ENCODE measurements around the gene MAB21L1. TPM values are rescaled to one million over a fixed set of nuclear protein-coding genes. Genes with fewer than 3 reads are reported as not detected.

Gene MAB21L1
- total RNA-seq, 1 experiment from 2014 or later, result not detected

GRCh38 chr13:35501661-35502235, 25.3 kb upstream of the MAB21L1 start:
- no peaks in the 10 kb centered on the region for H3K79me2 ChIP-seq (ENCODE audit: insufficient read depth, low read length)

More at GRCh38 chr13:35501661-35502235, 25.3 kb upstream of the MAB21L1 start:
- Histone ChIP-seq H4K20me1 (ENCODE audit: control insufficient read depth, insufficient read depth, insufficient read length) (no peaks in the 10 kb centered on the region), H3K9me3 (ENCODE audit: control insufficient read depth, low read depth, low read length) (no peaks in the 10 kb centered on the region), H3K23me2 (ENCODE audit: insufficient read length, low read depth, low read length, poor library complexity, severe bottlenecking) (no peaks in the 10 kb centered on the region), H3K9ac (ENCODE audit: extremely low read depth, insufficient read length, low read length) (no peak overlapping the region), H2BK15ac (ENCODE audit: low read depth, low read length) (no peak overlapping the region), H3K56ac (ENCODE audit: insufficient read length, low read depth, low read length) (no peak overlapping the region), H2BK12ac (ENCODE audit: insufficient read length, low read depth, low read length) (no peak overlapping the region), H4K91ac (ENCODE audit: insufficient read length, low read depth, low read length) (no peak overlapping the region), H3K18ac (ENCODE audit: insufficient read length, low read depth, low read length) (no peak overlapping the region), H3K23ac (ENCODE audit: insufficient read length, low read depth, low read length) (no peak overlapping the region), H3K4ac (ENCODE audit: low read depth, low read length) (no peak overlapping the region), H2BK120ac (ENCODE audit: low read depth, low read length, poor library complexity, severe bottlenecking) (no peak overlapping the region), H3K27me3 (ENCODE audit: insufficient read depth, low read length) (no peaks in the 10 kb centered on the region), H4K5ac (ENCODE audit: insufficient read length, low read depth, low read length) (no peak overlapping the region), H2BK20ac (ENCODE audit: low read depth, low read length, poor library complexity, severe bottlenecking) (no peak overlapping the region), H2AK5ac (ENCODE audit: insufficient read length, low read length) (no peak overlapping the region), H3T11ph (ENCODE audit: low read length) (no peak overlapping the region), H2BK5ac (ENCODE audit: insufficient read length, low read length) (no peak overlapping the region), H2AFZ (ENCODE audit: low read length) (no peak overlapping the region), H3K79me1 (ENCODE audit: insufficient read depth, low read depth, low read length, poor library complexity, severe bottlenecking) (no peaks in the 10 kb centered on the region), H3K14ac (ENCODE audit: insufficient read depth, low read length) (no peak overlapping the region), H3K4me1 (ENCODE audit: insufficient read depth, low read length) (no peaks in the 10 kb centered on the region), H4K8ac (replicated peaks; ENCODE audit: insufficient read length, low read depth, low read length) (no peak overlapping the region), H3K4me2 (ENCODE audit: insufficient read depth, insufficient read length, low read length) (no peak overlapping the region), H3K27ac (ENCODE audit: insufficient read length, low read depth, low read length) (no peak overlapping the region)
- no peak for DNase-seq
- H3K36me3 Mint-ChIP-seq (ENCODE audit: insufficient read depth in 1 of 3, low read depth in 3 of 3), result no peaks in the 10 kb centered on the region
- no peaks in the 10 kb centered on the region for H3K9me3 Mint-ChIP-seq
- H3K4me3 Mint-ChIP-seq, result no peak overlapping the region
- TF ChIP-seq CTCF (conservative IDR thresholded peaks at IDR 0.05), result no peak
- H3K27me3 Mint-ChIP-seq (ENCODE audit: low read depth), result no peaks in the 10 kb centered on the region
- H3K27ac Mint-ChIP-seq, result no peak overlapping the region
- WGBS (ENCODE audit: extremely low coverage, insufficient read length, low lambda C conversion rate), result no CpG with 5 or more reads among the region's 6 CpGs
- peaks cover 0 to 5% of the 10 kb centered on the region in 2 experiments; a peak in 2 of 4 replicates for H3K4me1 Mint-ChIP-seq

All from H9 (cell line).